NCI-H82 treated with DMSO at 0.1 percent for 48 hours (cell line): ENCODE measurements around the gene DENND11.

Experiments
- DNase-seq: peaks from one replicate; lab custom pipeline; 2025; ENCODE audit not compliant: unreplicated experiment; lab: John Stamatoyannopoulos, UW

DENND11 gene

GRCh38 chr7:141702047-141702567 is at the start of gene DENND11:
Gene DENND11, minus strand, starts transcription at chr7:141702166. Its CDS starts 13 bp downstream, at chr7:141702153.
- DNase-seq, result no peak

GRCh38 chr7:141748396-141748795 is 46.4 kb upstream of the DENND11 start:
- DNase-seq, result no peak

- DNase-seq, result no peak
Observed at GRCh38 chr7:141744131-141744530, 42.2 kb upstream of the DENND11 start.

GRCh38 chr7:141742229-141742628 is 40.3 kb upstream of the DENND11 start:
- DNase-seq, result no peak

- no peak for DNase-seq
Observed at GRCh38 chr7:141739250-141739649, 37.3 kb upstream of the DENND11 start.

GRCh38 chr7:141738592-141739013 is 36.6 kb upstream of the DENND11 start:
- no peak for DNase-seq

GRCh38 chr7:141737836-141738591 is 36.0 kb upstream of the DENND11 start, which contains the start of gene SSBP1:
Gene SSBP1, plus strand, starts transcription at chr7:141738358. Its CDS starts 809 bp downstream, at chr7:141739167.
- DNase-seq, result peak; percentile 94

GRCh38 chr7:141737118-141737835 is 35.3 kb upstream of the DENND11 start:
- DNase-seq, result no peak

GRCh38 chr7:141731476-141732149 is 29.6 kb upstream of the DENND11 start:
- DNase-seq, result no peak

- DNase-seq, result no peak
Observed at GRCh38 chr7:141729020-141729419, 27.1 kb upstream of the DENND11 start.

GRCh38 chr7:141722529-141722928 is 20.6 kb upstream of the DENND11 start:
- DNase-seq, result no peak

GRCh38 chr7:141717450-141717849 is 15.5 kb upstream of the DENND11 start:
- DNase-seq, result no peak

GRCh38 chr7:141715794-141716689 is 14.1 kb upstream of the DENND11 start:
- no peak for DNase-seq

- no peak for DNase-seq
Observed at GRCh38 chr7:141715018-141715417, 13.1 kb upstream of the DENND11 start.

GRCh38 chr7:141714571-141714970 is 12.6 kb upstream of the DENND11 start:
- DNase-seq, result no peak

- no peak for DNase-seq
Observed at GRCh38 chr7:141713890-141714289, 11.9 kb upstream of the DENND11 start.

GRCh38 chr7:141712603-141713255 is 10.8 kb upstream of the DENND11 start:
- DNase-seq, result no peak

- DNase-seq, result no peak
Observed at GRCh38 chr7:141710301-141710700, 8.3 kb upstream of the DENND11 start.

GRCh38 chr7:141709749-141710148 is 7.8 kb upstream of the DENND11 start:
- DNase-seq, result no peak

- DNase-seq, result no peak
Observed at GRCh38 chr7:141709318-141709717, 7.4 kb upstream of the DENND11 start.
